ENCODE measurements around the gene CPNE5.

The CPNE5 gene

GRCh38 chr6:36838896-36839748 lies at the start of gene CPNE5:
TSS of gene CPNE5 (minus strand) at chr6:36839444. CDS start at chr6:36839377, 67 bp downstream.
- peak; percentile 41 for DNase-seq

- no peak for DNase-seq
Measured at GRCh38 chr6:36888115-36888643, 48.9 kb upstream of the CPNE5 start.

- DNase-seq: no peak
Measured at GRCh38 chr6:36886950-36887618, 47.8 kb upstream of the CPNE5 start.

- DNase-seq: peak; percentile 98
Measured at GRCh38 chr6:36885461-36886401, 46.5 kb upstream of the CPNE5 start, which contains the start of gene C6orf89. TSS of gene C6orf89 (plus strand) at chr6:36885952. CDS start at chr6:36899445, 13,493 bp downstream.

- no peak for DNase-seq
Measured at GRCh38 chr6:36884610-36885009, 45.4 kb upstream of the CPNE5 start.

GRCh38 chr6:36875250-36875633 lies 36.0 kb upstream of the CPNE5 start:
- DNase-seq: no peak

- peak; percentile 95 for DNase-seq
Measured at GRCh38 chr6:36874443-36875249, 35.4 kb upstream of the CPNE5 start, which contains the start of gene PPIL1. TSS of gene PPIL1 (minus strand) at chr6:36874803. CDS start at chr6:36874772, 31 bp downstream.

GRCh38 chr6:36873612-36874442 lies 34.6 kb upstream of the CPNE5 start:
- DNase-seq: peak; percentile 41

GRCh38 chr6:36873115-36873514 lies 33.9 kb upstream of the CPNE5 start:
- no peak for DNase-seq

GRCh38 chr6:36871686-36872085 lies 32.4 kb upstream of the CPNE5 start:
- no peak for DNase-seq

GRCh38 chr6:36867471-36868224 lies 28.4 kb upstream of the CPNE5 start:
- DNase-seq: no peak

GRCh38 chr6:36865835-36866234 lies 26.6 kb upstream of the CPNE5 start:
- peak; percentile 53 for DNase-seq

- DNase-seq: peak; percentile 97
Measured at GRCh38 chr6:36863670-36864540, 24.7 kb upstream of the CPNE5 start.

GRCh38 chr6:36862848-36863382 lies 23.7 kb upstream of the CPNE5 start:
- DNase-seq: no peak

- DNase-seq: no peak
Measured at GRCh38 chr6:36862164-36862847, 23.1 kb upstream of the CPNE5 start.

GRCh38 chr6:36860126-36860525 lies 20.9 kb upstream of the CPNE5 start:
- DNase-seq: no peak

- no peak for DNase-seq
Measured at GRCh38 chr6:36858407-36858981, 19.2 kb upstream of the CPNE5 start.

GRCh38 chr6:36857325-36857724 lies 18.1 kb upstream of the CPNE5 start:
- no peak for DNase-seq
